Natural killer cell treated with Interleukin-12 subunit alpha and Interleukin-12 subunit beta and Interleukin-15 and Interleukin-18, amount 100 ng/mL, for 72 hours (primary cell): Measurements from ENCODE around the gene INA. TPM values are rescaled to one million over a fixed set of nuclear protein-coding genes. Genes with fewer than 3 reads are reported as not detected.
"Not testable (repeated sequence)": the region's sequence is repeated elsewhere in the genome, so short reads cannot be mapped to it uniquely, and the experiment has no call there.

Experiments used
- ATAC-seq, 2 donors: fragments of 150-1000 bp; cut with Tn5 transposase in 1 of 2; sonication (Bioruptor Pico), chemical (Tn5 transposase) in 1 of 2; 2 replicates each; pipeline ENCODE4 v1.10.0; 2021
- DNase-seq: peaks from one replicate; pipeline ENCODE4 v3.0.0; 2022; ENCODE audit warnings: low spot score
- H3K27ac Mint-ChIP-seq, 2 donors: 1 replicate in 1 of 2; 2 replicates in 1 of 2; pipeline ENCODE4 v1.8.0; 2022; ENCODE audit warnings: mixed read lengths in 2 of 2, mild to moderate bottlenecking in 1 of 2, moderate library complexity in 1 of 2
- H3K27me3 Mint-ChIP-seq, 2 donors: 1 replicate in 1 of 2; 2 replicates in 1 of 2; pipeline ENCODE4 v1.8.0; 2022; ENCODE audit warnings: mixed read lengths in 2 of 2
- H3K36me3 Mint-ChIP-seq: one replicate; pipeline ENCODE4 v1.8.0; 2022; ENCODE audit warnings: mixed read lengths
- H3K4me1 Mint-ChIP-seq, 2 donors: 1 replicate in 1 of 2; 2 replicates in 1 of 2; pipeline ENCODE4 v1.8.0; 2022; ENCODE audit warnings: low read depth in 2 of 2, mixed read lengths in 2 of 2, mild to moderate bottlenecking in 1 of 2
- H3K4me3 Mint-ChIP-seq: one replicate; pipeline ENCODE4 v1.8.0; 2022; ENCODE audit warnings: mixed read lengths
- H3K9me3 Mint-ChIP-seq: 2 replicates; pipeline ENCODE4 v1.8.0; 2022; ENCODE audit warnings: mixed read lengths
- total RNA-seq, 2 donors: library from RNA; stranded (reverse); gene quantifications; one replicate each; pipeline ENCODE4 v1.2.3, GENCODE V29; 2022

INA gene
- total RNA-seq: under 1 TPM in 1 of 2 donors, not detected in 1; 0.14 TPM

DNA sequence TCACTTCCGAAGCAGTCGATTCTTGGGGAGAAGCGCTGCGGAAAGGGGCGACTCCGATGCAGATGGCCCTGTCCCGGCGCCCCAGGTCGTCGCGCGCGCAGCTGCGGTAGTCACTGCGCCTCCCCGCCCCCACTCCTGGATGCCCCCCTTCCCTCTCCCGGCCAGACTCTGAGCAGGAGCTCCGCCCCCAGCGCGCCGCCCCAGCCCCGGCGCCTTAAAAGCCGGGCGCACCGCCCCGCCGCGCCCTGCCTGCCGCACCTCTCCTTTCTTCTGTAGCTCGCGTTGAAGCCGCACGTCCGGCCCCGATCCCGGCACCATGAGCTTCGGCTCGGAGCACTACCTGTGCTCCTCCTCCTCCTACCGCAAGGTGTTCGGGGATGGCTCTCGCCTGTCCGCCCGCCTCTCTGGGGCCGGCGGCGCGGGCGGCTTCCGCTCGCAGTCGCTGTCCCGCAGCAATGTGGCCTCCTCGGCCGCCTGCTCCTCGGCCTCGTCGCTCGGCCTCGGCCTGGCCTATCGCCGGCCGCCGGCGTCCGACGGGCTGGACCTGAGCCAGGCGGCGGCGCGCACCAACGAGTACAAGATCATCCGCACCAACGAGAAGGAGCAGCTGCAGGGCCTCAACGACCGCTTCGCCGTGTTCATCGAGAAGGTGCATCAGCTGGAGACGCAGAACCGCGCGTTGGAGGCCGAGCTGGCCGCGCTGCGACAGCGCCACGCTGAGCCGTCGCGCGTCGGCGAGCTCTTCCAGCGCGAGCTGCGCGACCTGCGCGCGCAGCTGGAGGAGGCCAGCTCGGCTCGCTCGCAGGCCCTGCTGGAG, at the start of gene INA:
Gene INA (plus strand): TSS at position 243 of the 817 bp plus-strand sequence. CDS start 74 bp downstream, at position 317.
- no peak within 1 kb of the TSS for H3K27ac Mint-ChIP-seq
- peaks cover 49 to 52% of the 10 kb centered on the region in 2 donors for H3K27me3 Mint-ChIP-seq
- DNase-seq (no peak), ATAC-seq (peak; percentile 55 to 68)
- H3K9me3 Mint-ChIP-seq: peaks cover 5% of the 10 kb centered on the region
- H3K4me1 Mint-ChIP-seq: peaks cover 0 to 4% of the 10 kb centered on the region in 2 donors
- peak within 1 kb of the TSS; percentile 30 for H3K4me3 Mint-ChIP-seq
- H3K36me3 Mint-ChIP-seq: peaks cover 7% of the 10 kb centered on the region

DNA sequence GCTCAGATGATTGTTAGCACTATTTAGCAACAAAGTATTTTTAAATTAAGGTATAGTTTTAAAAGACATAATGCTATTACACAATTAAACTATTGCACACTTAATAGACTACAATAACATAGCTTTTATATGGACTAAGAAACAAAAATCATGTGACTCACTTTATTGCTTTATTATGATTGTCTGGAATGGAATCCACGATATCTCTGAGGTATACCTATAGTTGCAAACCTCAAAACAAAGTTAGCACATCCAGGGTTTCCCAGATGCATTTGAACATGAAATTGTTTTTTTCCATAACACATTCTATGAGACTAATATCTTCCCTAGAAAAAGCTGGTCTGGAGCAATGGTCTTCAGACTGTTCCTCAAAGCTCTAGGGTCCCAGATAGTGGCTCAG, 49.5 kb upstream of the INA start:
- Mint-ChIP-seq H3K27me3 (peaks cover 2 to 6% of the 10 kb centered on the region in 2 donors), H3K9me3 (peaks cover 8% of the 10 kb centered on the region), H3K4me3 (no peak overlapping the region), H3K36me3 (peaks cover 11% of the 10 kb centered on the region), H3K27ac (no peak overlapping the region), H3K4me1 (no peaks in the 10 kb centered on the region)
- ATAC-seq (no peak), DNase-seq (no peak)

DNA sequence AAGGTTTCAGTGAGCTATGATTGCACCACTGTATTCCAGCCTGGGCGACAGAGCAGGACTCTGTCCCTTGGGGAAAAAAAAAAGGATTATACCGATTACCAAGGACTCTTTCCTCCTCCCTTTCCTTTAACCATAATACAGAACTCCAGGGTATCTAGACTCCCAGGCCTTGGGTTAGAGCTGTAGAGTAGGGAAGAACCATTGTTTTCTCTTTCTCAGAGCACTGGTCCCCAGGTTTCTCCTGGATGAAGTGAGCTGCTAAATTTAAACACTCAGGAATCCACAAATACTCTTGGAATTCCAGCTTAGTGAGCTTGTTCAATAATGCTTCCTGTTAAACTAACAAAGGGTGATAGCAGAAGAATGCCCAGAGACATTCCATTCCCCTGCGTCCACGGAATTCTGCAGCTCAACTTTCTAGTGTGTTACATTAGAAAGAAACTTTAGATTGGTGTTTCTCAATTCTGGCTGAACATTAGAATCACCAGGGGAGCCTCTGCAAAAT, 45.8 kb upstream of the INA start:
- peaks cover 2 to 6% of the 10 kb centered on the region in 2 donors for H3K27me3 Mint-ChIP-seq
- DNase-seq (no peak), ATAC-seq (no peak)
- no peak overlapping the region for H3K4me3 Mint-ChIP-seq
- no peak overlapping the region for H3K27ac Mint-ChIP-seq
- no peaks in the 10 kb centered on the region for H3K36me3 Mint-ChIP-seq
- no peaks in the 10 kb centered on the region for H3K9me3 Mint-ChIP-seq
- no peaks in the 10 kb centered on the region for H3K4me1 Mint-ChIP-seq

DNA sequence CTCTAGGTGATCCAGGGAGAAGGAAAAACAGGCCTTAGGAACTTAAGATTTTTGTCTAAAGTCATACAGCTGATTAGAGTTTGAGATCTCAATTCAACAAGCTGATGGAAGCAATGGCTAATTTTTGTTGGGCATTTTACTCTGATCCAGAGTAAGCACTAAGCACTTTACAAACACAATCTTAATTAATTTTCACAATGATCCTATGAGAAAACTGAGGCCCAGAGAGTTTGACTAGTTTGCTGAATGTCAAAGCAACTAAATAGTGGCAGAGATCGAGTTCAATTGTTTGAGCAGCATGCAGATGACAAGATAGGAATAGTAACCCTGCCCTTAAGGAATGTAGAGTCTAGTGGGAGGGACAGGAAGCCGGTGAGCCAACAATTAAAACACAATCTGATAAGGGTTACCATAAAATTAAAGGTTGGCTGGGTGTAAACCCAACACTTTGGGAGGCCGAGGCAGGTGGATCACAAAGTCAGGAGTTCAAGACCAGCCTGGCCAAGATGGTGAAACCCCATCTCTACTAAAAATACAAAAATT, 44.7 kb upstream of the INA start:
- H3K27ac Mint-ChIP-seq: no peak overlapping the region
- no peaks in the 10 kb centered on the region for H3K4me1 Mint-ChIP-seq
- H3K9me3 Mint-ChIP-seq: no peaks in the 10 kb centered on the region
- H3K4me3 Mint-ChIP-seq: no peak overlapping the region
- no peaks in the 10 kb centered on the region for H3K36me3 Mint-ChIP-seq
- ATAC-seq (no peak), DNase-seq (no peak)
- peaks cover 2 to 6% of the 10 kb centered on the region in 2 donors for H3K27me3 Mint-ChIP-seq

- H3K4me3 Mint-ChIP-seq: no peak overlapping the region
- no peaks in the 10 kb centered on the region for H3K4me1 Mint-ChIP-seq
- H3K27ac Mint-ChIP-seq: no peak overlapping the region
- H3K9me3 Mint-ChIP-seq: no peaks in the 10 kb centered on the region
- H3K27me3 Mint-ChIP-seq: peaks cover 0 to 6% of the 10 kb centered on the region in 2 donors
- ATAC-seq: no peak
- no peak for DNase-seq
- no peaks in the 10 kb centered on the region for H3K36me3 Mint-ChIP-seq
These were observed 44.0 kb upstream of the INA start for GRCh38 chr10:103232772-103233488.

DNA sequence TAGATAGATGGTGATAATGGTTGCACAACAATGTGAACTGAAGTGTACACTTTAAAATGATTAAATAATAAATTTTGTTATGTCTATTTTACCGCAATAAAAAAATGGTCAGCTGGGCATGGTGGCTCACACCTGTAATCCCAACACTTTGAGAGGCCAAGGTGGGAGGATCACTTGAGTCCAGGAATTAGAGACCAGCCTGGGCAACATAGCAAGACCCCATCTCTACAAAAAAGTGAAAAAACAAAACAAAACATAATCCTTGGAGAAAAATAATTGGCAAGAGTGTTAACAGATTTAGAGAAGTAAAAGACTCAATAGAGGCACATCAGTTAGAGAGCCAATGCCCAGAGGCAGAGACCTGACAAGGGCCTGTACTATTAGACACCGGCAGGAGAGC, 41.2 kb upstream of the INA start:
- no peaks in the 10 kb centered on the region for H3K9me3 Mint-ChIP-seq
- no peak for DNase-seq
- ATAC-seq: no peak
- no peak overlapping the region for H3K4me3 Mint-ChIP-seq
- peaks cover 0 to 6% of the 10 kb centered on the region in 2 donors for H3K27me3 Mint-ChIP-seq
- no peak overlapping the region for H3K27ac Mint-ChIP-seq
- no peaks in the 10 kb centered on the region for H3K36me3 Mint-ChIP-seq
- H3K4me1 Mint-ChIP-seq: peaks cover 4 to 6% of the 10 kb centered on the region in 2 donors

GRCh38 chr10:103238506-103239252, 38.3 kb upstream of the INA start:
- Mint-ChIP-seq H3K4me3 (no peak overlapping the region), H3K27ac (no peak overlapping the region), H3K36me3 (no peaks in the 10 kb centered on the region), H3K4me1 (peaks cover 4 to 6% of the 10 kb centered on the region in 2 donors), H3K9me3 (no peaks in the 10 kb centered on the region), H3K27me3 (no peaks in the 10 kb centered on the region)
- DNase-seq (no peak), ATAC-seq (peak in 1 of 2 donors; percentile 40)

DNA sequence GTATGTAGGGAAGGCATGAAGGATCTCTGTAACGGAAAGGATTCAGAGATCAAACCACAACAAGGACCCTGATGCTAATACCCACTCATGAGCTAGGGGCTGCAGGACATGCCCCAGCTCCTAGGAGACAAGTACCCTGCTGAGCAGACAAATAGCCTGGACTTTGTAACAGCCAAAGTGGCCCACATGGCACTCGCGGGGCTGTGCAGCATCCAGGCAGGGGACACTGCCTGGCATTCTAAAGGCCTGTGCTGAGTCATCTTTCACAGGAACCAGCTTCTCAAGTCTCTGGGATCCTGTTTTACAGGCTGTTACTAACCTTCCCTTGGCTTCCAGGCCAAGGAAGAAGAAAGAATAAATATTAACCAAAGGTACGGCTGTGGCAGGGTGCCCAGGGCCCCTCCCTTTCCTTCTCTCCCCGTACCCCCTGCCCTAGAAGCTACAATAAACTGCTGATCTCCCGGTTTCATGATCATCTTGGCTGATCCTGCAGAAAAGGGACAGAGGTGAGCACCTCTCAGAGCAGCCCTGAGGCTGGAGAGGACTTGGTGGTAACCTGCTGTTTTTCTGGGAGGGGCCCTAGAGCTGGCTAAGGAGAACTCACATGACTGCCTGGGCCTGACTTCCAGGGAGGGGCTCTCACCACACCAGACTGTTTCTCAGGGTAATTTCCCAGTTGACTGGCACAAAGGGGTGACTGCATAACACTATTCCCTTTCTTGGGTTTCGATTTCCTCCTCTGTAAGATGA, 35.5 kb upstream of the INA start:
- Mint-ChIP-seq H3K27ac (no peak overlapping the region), H3K27me3 (peaks cover 0 to 7% of the 10 kb centered on the region in 2 donors), H3K9me3 (no peaks in the 10 kb centered on the region), H3K4me3 (no peak overlapping the region), H3K4me1 (peaks cover 4 to 6% of the 10 kb centered on the region in 2 donors), H3K36me3 (no peaks in the 10 kb centered on the region)
- DNase-seq (no peak), ATAC-seq (no peak)

GRCh38 chr10:103244666-103245271, 32.2 kb upstream of the INA start:
- peaks cover 0 to 7% of the 10 kb centered on the region in 2 donors for H3K27me3 Mint-ChIP-seq
- DNase-seq (peak; percentile 69), ATAC-seq (peak; percentile 65 to 78)
- no peaks in the 10 kb centered on the region for H3K9me3 Mint-ChIP-seq
- peaks cover 4 to 6% of the 10 kb centered on the region in 2 donors for H3K4me1 Mint-ChIP-seq
- H3K4me3 Mint-ChIP-seq: no peak overlapping the region
- no peaks in the 10 kb centered on the region for H3K36me3 Mint-ChIP-seq
- no peak overlapping the region for H3K27ac Mint-ChIP-seq

DNA sequence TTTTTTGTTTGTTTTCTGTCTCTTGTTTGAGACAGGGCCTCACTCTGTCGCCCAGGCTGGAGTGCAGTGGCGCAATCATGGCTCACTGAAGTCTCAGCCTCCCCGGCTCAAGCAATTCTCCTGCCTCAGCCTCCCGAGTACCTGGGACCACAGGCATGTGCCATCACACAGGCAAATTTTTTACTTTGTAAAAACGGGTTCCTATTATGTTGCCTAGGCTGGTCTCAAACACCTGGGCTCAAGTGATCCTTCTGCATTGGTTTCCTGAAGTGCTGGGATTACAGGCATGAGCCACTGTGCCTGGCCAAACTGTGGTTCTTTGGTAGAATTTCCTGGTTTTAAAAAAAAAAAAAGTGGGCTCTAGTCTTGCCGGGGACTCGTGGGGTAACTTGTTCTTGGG, 31.4 kb upstream of the INA start, which contains the start of gene RPEL1:
Gene RPEL1 (plus strand): TSS at position 301 of the 400 bp plus-strand sequence. CDS start 110 bp downstream, outside the sequence.
- H3K27ac Mint-ChIP-seq, H3K27me3 Mint-ChIP-seq: not testable (repeated sequence)

DNA sequence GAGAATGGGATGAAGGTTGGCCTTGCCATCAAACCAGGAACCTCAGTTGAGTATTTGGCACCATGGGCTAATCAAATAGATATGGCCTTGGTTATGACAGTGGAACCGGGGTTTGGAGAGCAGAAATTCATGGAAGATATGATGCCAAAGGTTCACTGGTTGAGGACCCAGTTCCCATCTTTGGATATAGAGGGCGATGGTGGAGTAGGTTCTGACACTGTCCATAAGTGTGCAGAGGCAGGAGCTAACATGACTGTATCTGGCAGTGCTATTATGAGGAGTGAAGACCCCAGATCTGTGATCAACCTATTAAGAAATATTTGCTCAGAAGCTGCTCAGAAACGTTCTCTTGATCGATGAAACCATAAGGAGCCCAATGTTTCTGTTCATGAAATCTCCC, 30.6 kb upstream of the INA start:
- DNase-seq: no peak
- no peak overlapping the region for H3K4me3 Mint-ChIP-seq
- ATAC-seq: no peak
- peaks cover 2 to 3% of the 10 kb centered on the region in 2 donors for H3K4me1 Mint-ChIP-seq
- H3K36me3 Mint-ChIP-seq: peaks cover 2% of the 10 kb centered on the region
- peaks cover 0 to 7% of the 10 kb centered on the region in 2 donors for H3K27me3 Mint-ChIP-seq
- no peak overlapping the region for H3K27ac Mint-ChIP-seq
- H3K9me3 Mint-ChIP-seq: peaks cover 2% of the 10 kb centered on the region

More for the DNA sequence above, 31.4 kb upstream of the INA start, which contains the start of gene RPEL1:
- H3K4me3 Mint-ChIP-seq, H3K9me3 Mint-ChIP-seq, H3K36me3 Mint-ChIP-seq, DNase-seq, ATAC-seq, H3K4me1 Mint-ChIP-seq: not testable (repeated sequence)

DNA sequence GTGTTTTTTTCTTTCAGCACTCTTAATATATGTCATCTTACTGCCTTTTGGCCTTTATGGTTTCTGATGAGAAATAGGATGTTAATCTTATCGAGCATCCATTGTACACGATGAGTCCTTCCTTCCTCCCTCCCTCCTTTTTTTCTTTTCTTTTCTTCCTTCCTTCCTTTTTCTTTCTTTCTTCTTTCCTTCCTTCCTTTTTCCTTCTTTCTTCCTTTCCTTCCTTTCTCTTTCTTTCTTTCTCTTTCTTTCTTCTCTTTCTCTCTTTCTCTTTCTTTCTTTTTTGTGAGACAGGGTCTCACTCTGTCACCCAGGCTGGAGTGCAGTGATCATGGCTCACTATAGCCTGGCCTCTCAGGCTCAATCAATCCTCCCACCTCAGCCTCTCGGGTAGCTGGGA, 22.8 kb upstream of the INA start:
- DNase-seq (no peak), ATAC-seq (no peak)
- Mint-ChIP-seq H3K4me3 (no peak overlapping the region), H3K27ac (no peak overlapping the region), H3K4me1 (peaks cover 4 to 6% of the 10 kb centered on the region in 2 donors), H3K9me3 (peaks cover 4% of the 10 kb centered on the region), H3K36me3 (peaks cover 6% of the 10 kb centered on the region), H3K27me3 (peaks cover 7 to 13% of the 10 kb centered on the region in 2 donors)
